ES-I3 (cell line): ENCODE measurements around the gene TBL1XR1.

Source experiments
- H3K36me3 ChIP-seq: 2 replicates; pipeline ENCODE4 v1.6.1; 2013; ENCODE audit warnings: mild to moderate bottlenecking, low read length, control low read depth, moderate library complexity; ENCODE audit not compliant: insufficient read depth
- H3K4me1 ChIP-seq: 2 replicates; pipeline ENCODE4 v1.6.1; 2013; ENCODE audit warnings: mild to moderate bottlenecking, control low read depth, low read length; ENCODE audit not compliant: insufficient read depth
- H3K9ac ChIP-seq: 2 replicates; pipeline ENCODE4 v1.6.1; 2013; ENCODE audit warnings: low read depth, mild to moderate bottlenecking, low read length, moderate library complexity
- H3K9me3 ChIP-seq: 2 replicates; pipeline ENCODE4 v1.6.1; 2013; ENCODE audit warnings: mild to moderate bottlenecking, low read length, moderate library complexity; ENCODE audit not compliant: control insufficient read depth, insufficient read depth

The TBL1XR1 gene

DNA sequence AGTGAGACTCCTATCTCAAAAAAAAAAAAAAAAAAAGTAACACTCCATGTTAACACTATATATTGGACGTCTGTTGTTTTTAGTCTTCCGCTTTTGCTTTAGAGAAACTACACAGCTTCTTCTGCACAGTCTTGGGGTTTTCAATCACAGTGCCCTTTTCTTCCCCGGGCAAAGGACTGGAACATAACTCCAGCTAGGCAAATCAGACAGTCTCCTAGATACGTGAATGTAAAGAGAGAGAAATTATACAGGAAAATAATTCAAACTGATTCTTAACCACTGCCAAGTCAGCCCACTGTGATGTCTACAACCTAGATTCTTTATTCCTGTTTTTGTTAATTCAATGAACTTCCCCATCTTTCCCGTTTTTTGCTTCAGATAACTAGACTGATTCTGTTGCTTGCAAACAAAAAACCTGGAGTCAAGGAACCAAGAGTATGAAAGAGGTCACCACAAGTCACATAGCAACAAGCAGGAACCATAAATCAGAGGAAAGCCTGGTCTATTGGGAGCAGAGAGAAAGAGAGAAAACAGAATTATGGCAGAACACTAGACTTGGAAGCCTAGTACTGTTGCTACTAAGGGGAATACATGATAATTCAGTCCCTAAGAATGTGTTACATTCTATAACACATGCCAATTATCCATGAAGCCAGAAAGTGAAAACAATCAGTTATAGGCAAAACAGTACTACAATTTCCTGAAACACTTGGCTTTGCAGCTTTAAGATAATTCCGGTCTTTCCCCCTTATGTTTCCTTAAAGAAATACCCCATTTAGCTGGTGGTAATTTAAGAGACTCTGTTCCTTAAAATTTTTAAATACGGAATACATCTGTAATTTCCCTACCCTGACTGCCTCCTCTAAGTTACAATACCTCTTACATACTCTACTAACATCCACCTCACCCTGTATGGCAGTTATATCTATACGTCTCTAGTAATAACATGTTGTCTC lies 63.1 kb downstream of the TBL1XR1 start:
- no peaks in the 10 kb centered on the region for H3K9me3 ChIP-seq
- H3K36me3 ChIP-seq = no peaks in the 10 kb centered on the region; the same call in 1 of the 2 replicates
- H3K4me1 ChIP-seq = no peaks in the 10 kb centered on the region
- H3K9ac ChIP-seq = no peak overlapping the region

DNA sequence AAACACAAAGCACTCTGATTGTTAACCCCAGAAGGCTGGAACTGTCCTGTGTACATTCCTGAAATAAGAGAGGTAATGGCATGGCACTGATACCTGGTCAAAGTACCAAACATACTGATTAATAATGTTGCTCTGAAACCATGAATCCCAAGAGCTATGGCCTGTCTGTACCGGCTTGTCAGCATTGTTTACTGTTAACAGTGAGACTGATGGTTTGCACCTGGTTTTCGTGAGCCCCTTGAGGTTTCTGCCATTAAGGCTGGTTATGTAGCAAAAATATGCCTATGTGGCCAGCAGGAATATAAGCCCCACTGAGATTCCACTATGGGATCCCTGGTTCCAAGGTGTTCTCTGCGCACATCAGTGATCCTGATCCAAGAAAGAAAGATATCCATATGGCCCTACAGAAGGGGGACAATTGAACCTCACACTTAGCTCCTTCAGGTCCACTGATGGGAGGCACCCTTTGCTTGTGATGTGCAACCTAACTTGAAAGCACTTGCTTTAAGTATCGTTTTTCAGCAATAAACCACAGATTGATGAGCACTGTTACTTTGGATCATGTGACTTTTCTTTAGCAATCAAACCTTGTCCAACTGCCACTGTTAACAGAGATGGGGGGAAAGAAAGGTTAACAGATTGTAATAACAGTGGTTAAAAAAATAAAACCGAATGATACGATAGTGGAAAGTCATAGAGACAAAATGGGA lies 65.2 kb downstream of the TBL1XR1 start:
- peaks cover 4% of the 10 kb centered on the region; the same call in 1 of the 2 replicates for H3K4me1 ChIP-seq
- H3K36me3 ChIP-seq = no peaks in the 10 kb centered on the region; the same call in 1 of the 2 replicates
- H3K9ac ChIP-seq = no peak overlapping the region
- no peaks in the 10 kb centered on the region for H3K9me3 ChIP-seq

- Histone ChIP-seq H3K36me3 (no peaks in the 10 kb centered on the region), H3K4me1 (peaks cover 22% of the 10 kb centered on the region; the same call in 1 of the 2 replicates)
Observed at GRCh38 chr3:177127008-177127407, 70.3 kb downstream of the TBL1XR1 start.

GRCh38 chr3:177126015-177126773 lies 71.1 kb downstream of the TBL1XR1 start:
- no peak overlapping the region for H3K9ac ChIP-seq
- H3K4me1 ChIP-seq = peaks cover 22% of the 10 kb centered on the region; the same call in 1 of the 2 replicates
- no peaks in the 10 kb centered on the region for H3K36me3 ChIP-seq
- H3K9me3 ChIP-seq = no peaks in the 10 kb centered on the region

More at GRCh38 chr3:177127008-177127407, 70.3 kb downstream of the TBL1XR1 start:
- Histone ChIP-seq H3K9ac (no peak overlapping the region), H3K9me3 (no peaks in the 10 kb centered on the region)

- Histone ChIP-seq H3K4me1 (peaks cover 33% of the 10 kb centered on the region), H3K36me3 (no peaks in the 10 kb centered on the region), H3K9me3 (no peaks in the 10 kb centered on the region), H3K9ac (no peak overlapping the region)
Observed at GRCh38 chr3:177124882-177125281, 72.4 kb downstream of the TBL1XR1 start.

DNA sequence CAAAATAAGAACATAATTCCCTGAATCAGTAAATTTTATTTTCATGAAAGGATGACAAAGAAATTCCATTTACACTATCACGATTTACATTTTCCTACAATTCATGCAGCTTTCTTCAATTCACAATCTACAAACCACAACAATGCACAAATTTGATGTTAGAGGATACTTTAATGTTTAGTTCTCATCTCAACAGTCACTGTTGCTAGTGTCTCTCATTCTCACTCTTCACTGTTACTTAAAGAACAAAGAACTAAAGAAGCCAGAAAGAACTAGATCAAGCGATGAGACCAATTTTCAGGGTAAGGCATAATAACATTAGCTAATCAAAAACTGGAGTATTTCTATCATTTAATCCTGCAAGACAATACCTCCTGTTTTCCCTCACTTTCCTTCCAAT lies 73.5 kb downstream of the TBL1XR1 start:
- Histone ChIP-seq H3K4me1 (peaks cover 34% of the 10 kb centered on the region), H3K9me3 (no peaks in the 10 kb centered on the region), H3K9ac (no peak overlapping the region), H3K36me3 (no peaks in the 10 kb centered on the region)

- Histone ChIP-seq H3K4me1 (peaks cover 37% of the 10 kb centered on the region), H3K9ac (no peak overlapping the region)
Observed at GRCh38 chr3:177122183-177122856, 75.0 kb downstream of the TBL1XR1 start.

DNA sequence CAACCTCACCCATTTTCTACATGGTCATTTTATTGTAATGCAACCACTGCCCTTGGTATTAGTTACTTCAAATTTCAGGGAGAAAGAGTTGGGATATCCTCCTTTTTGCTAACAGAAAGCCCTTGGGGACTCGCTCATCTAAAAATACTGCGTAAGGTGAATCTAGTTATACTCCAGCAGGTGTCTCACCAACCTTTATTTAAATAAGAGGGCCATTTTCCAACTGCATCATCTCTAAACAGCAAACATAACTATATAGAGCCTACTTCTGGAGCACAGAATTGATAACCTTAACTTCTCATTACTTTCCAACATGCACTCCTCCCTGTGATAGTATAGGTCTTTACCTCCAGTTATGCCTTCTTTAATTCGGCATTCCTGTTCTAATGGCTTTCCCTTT lies 77.5 kb downstream of the TBL1XR1 start:
- Histone ChIP-seq H3K9me3 (no peaks in the 10 kb centered on the region), H3K4me1 (peaks cover 22% of the 10 kb centered on the region), H3K9ac (no peak overlapping the region), H3K36me3 (no peaks in the 10 kb centered on the region)

More at GRCh38 chr3:177122183-177122856, 75.0 kb downstream of the TBL1XR1 start:
- no peaks in the 10 kb centered on the region for H3K9me3 ChIP-seq
- no peaks in the 10 kb centered on the region for H3K36me3 ChIP-seq

DNA sequence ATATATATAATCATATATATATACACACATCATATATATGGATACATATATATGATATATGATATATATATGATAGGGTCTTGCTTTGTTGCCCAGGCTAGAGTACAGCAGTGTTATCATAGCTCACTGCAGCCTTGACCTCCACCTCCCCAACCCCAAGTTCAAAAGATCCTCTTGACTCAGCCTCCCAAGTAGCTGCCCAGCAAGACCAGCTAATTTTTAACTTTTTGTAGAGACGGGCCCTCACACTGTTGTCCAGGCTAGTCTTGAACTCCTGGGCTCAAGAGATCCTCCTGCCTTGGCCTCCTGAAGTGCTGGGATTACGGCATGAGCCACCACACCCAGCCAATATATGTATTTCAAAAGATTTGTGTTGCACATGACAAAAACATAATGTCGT lies 83.0 kb downstream of the TBL1XR1 start:
- no peaks in the 10 kb centered on the region for H3K36me3 ChIP-seq
- H3K9me3 ChIP-seq = no peaks in the 10 kb centered on the region
- H3K9ac ChIP-seq = no peak overlapping the region
- H3K4me1 ChIP-seq = peaks cover 20% of the 10 kb centered on the region

- H3K9ac ChIP-seq = no peak overlapping the region
Observed at GRCh38 chr3:177111541-177111949, 85.7 kb downstream of the TBL1XR1 start.

DNA sequence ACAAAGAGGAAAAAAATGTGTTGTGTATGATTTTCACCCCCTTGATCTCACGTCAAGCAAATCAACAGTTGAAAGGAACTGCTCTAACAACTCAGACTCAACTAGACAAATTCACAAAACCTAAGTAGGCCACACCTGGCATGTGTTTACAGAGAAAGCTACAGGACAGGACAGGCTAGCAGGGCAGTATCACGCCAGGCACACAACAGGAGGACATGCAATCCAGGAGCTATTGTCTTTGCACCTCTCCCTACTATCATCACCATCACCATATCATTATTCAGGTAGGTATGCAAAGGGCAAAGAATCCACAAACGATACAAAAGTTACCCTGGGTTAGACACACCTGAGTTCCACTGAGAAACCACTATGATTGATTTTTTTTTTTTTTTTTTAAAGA lies 86.4 kb downstream of the TBL1XR1 start:
- Histone ChIP-seq H3K9ac (no peak overlapping the region), H3K9me3 (no peaks in the 10 kb centered on the region), H3K4me1 (peaks cover 27% of the 10 kb centered on the region), H3K36me3 (no peaks in the 10 kb centered on the region)

More at GRCh38 chr3:177111541-177111949, 85.7 kb downstream of the TBL1XR1 start:
- Histone ChIP-seq H3K36me3 (no peaks in the 10 kb centered on the region), H3K9me3 (no peaks in the 10 kb centered on the region), H3K4me1 (peaks cover 23% of the 10 kb centered on the region)

GRCh38 chr3:177110386-177110785 lies 86.9 kb downstream of the TBL1XR1 start:
- peaks cover 31% of the 10 kb centered on the region for H3K4me1 ChIP-seq
- H3K9me3 ChIP-seq = no peaks in the 10 kb centered on the region
- no peaks in the 10 kb centered on the region for H3K36me3 ChIP-seq
- H3K9ac ChIP-seq = no peak overlapping the region

GRCh38 chr3:177109688-177110330 lies 87.5 kb downstream of the TBL1XR1 start:
- Histone ChIP-seq H3K4me1 (peaks cover 34% of the 10 kb centered on the region), H3K9me3 (no peaks in the 10 kb centered on the region), H3K36me3 (no peaks in the 10 kb centered on the region), H3K9ac (no peak overlapping the region)
